GM10266 (cell line): ENCODE measurements around the gene NUP50.

Experiments used
- DNase-seq: peaks from one replicate; pipeline ENCODE4 v3.0.0; 2012; ENCODE audit errors: extremely low spot score
- TF ChIP-seq, protein P1 (sequence below): IDR thresholded peaks from 2 replicates; pipeline ENCODE4 v1.5.1; 2012; ENCODE audit warnings: mild to moderate bottlenecking, low read depth; ENCODE audit not compliant: control insufficient read depth, insufficient read depth; ENCODE audit errors: missing control alignments

The NUP50 gene

DNA sequence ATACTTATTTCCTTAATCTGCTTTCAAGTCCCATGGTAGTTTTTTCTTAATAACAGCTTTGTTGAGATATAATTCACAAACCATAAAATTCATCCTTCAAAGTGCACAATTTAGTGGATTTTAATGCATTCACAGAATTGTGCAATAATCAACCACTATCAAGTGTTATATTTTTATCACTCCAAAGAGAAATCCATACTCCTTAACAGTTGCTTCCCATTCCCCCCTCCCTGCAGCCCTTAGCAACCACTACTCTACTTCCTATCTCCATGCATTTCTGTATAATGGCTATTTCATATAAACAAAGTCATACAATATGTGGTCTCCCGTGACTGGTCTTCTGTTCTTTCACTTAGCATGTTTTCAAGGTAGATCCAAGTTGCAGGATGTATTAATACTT is 18.8 kb upstream of the NUP50 start:
- TF ChIP-seq, protein P1, sequence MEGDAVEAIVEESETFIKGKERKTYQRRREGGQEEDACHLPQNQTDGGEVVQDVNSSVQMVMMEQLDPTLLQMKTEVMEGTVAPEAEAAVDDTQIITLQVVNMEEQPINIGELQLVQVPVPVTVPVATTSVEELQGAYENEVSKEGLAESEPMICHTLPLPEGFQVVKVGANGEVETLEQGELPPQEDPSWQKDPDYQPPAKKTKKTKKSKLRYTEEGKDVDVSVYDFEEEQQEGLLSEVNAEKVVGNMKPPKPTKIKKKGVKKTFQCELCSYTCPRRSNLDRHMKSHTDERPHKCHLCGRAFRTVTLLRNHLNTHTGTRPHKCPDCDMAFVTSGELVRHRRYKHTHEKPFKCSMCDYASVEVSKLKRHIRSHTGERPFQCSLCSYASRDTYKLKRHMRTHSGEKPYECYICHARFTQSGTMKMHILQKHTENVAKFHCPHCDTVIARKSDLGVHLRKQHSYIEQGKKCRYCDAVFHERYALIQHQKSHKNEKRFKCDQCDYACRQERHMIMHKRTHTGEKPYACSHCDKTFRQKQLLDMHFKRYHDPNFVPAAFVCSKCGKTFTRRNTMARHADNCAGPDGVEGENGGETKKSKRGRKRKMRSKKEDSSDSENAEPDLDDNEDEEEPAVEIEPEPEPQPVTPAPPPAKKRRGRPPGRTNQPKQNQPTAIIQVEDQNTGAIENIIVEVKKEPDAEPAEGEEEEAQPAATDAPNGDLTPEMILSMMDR, result no peak
- no peak for DNase-seq

DNA sequence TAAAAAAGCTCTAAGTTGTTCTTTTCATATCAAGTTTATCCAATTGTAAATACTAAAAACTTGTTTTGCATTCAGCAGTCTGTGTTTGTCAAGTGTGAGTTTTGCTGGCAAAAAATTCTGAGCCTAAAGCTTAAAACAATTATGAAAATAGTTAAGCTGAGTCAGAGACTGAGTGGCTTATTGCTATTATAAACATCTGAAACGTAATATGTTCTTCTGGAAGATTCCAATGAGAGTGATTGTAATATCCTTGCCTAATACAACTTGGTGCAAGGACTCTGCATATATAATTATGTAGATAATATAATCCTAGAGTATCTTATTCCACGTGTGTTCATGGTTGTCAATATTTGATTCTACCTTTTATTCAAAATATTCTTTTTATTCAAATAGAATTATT is 14.1 kb upstream of the NUP50 start:
- TF ChIP-seq, protein P1, result no peak
- no peak for DNase-seq

DNA sequence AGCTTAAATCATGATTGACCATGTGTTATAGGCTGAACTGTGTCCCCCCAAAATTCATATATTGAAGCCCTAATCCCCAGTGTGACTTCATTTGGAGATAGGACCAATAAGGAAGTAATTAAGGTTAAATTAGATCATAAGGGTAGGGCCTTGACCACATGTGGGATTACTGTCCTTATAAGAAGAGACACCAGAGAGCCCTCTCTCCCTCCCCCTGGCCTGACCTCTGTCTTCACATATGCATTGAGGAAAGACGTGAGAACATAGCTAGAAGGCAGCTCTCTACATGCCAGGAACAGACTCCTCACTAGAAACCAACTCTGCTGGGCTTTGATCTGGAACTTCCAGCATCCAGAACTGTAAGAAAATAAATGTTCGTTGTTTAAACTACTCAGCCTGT is 13.6 kb upstream of the NUP50 start:
- TF ChIP-seq, protein P1, result no peak
- DNase-seq, result no peak

DNA sequence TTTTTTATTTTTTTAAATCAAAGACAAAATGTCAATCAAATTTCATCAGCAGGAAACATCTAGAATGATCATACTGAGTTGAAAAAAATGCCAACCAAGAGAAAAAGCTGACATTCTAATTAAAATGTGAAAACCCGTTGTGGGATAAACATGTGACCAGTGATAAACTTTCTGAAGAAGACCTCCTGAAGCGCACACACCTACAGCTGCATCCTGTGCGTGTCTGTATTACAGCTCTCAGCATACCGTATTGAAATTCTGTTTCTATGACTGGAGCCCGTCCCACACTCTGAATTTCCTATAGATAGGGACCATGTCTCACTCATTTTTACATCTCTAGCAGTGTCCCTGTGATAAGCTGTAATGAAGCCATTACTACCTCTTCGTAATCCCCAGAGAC is 12.2 kb upstream of the NUP50 start:
- DNase-seq, result no peak
- TF ChIP-seq, protein P1, result no peak

DNA sequence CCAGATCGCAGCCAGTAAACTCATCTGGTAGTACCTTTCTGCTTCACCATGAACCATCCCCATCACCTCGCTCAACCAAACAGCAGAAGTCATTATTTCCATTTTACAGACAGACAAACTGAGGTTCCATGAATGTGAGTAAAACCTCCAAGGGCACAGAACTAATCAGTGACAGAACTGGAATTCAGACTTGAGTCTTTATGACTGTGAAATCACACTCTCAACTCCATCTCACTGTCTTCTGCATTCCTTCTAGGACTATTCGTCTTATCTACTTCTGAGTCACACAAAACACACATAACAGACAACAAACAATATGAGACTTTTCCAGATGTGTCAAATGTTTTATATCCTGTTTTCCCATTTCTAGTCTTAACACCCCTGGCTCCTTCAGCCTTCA is 9.3 kb upstream of the NUP50 start:
- TF ChIP-seq, protein P1, result no peak

DNA sequence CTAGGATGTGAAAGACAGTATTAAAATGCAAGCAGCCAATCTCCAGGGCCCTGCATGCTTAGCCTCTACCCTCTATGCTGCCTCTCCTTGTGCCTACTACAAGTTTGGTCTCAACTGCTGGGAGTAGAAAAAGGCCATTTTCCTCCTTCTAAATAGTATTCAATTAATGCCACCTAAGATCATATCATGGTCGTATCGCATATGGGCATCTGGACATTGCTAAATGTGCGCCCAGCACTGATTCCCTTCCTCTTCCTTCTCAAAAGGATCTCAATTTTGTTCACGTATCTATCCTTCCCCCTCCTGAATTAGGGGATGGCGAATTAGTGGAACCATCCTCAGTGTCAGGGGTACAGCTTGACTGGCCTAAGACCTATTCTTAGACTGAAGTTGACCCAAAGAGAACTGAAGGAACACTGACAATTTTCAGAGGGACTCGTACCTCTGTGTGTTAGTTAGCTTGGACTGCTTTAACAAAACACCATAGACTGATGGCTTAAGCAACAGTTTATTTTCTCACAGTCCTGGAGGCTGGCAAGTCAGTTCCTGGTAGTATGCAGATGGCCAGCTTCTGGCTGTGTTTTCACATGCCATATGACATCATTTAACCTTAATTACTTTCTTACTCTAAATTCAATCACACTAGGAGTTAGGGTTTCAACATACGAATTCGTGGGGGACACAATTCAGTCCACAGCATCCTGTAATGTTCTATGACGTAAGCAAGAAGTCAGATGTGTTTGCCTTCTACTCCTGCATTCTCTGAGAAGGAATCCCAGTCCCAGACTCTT is 8.5 kb upstream of the NUP50 start:
- no peak for DNase-seq
- TF ChIP-seq, protein P1, result no peak

More for the DNA sequence above, 9.3 kb upstream of the NUP50 start:
- DNase-seq, result no peak

DNA sequence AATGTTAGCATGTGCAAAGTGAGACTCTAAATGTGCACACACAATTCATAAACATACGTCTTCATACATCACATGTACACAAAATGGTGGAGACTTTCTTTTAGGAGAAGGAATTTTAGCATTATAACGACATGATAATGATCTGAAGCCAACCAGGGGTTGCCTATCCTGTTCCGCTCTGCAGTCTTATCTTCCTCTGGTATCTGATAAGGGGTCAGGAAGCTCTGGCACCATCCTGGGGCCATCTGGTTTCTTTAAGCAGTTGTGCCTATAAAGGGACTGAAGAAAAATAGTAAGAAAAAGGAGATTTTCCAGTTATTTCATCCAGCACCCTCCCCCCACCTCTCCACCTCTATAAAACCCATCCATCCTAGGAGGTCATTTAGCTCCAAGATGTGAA is 5.8 kb upstream of the NUP50 start:
- DNase-seq, result no peak
- TF ChIP-seq, protein P1, result no peak
